Trophoblast cell (in vitro differentiated cells and primary cell): ENCODE data around the gene FAM114A1.

Experiments used
- DNase-seq, 2 donors: peaks; one replicate each; pipeline ENCODE4 v3.0.0-alpha.2; 2016
- H2AFZ ChIP-seq: 2 replicates; pipeline ENCODE4 v1.6.1; 2013; ENCODE audit warnings: low read length, moderate library complexity, mild to moderate bottlenecking; ENCODE audit not compliant: insufficient read depth, poor library complexity
- H2AK5ac ChIP-seq: 2 replicates; pipeline ENCODE4 v1.6.1; 2013; ENCODE audit warnings: mild to moderate bottlenecking, low read length
- H2BK120ac ChIP-seq: 2 replicates; pipeline ENCODE4 v1.6.1; 2013; ENCODE audit warnings: low read length, mild to moderate bottlenecking, moderate library complexity; ENCODE audit not compliant: insufficient read depth, poor library complexity
- H2BK12ac ChIP-seq: 2 replicates; pipeline ENCODE4 v1.6.1; 2013; ENCODE audit warnings: mild to moderate bottlenecking, low read length, moderate library complexity
- H2BK5ac ChIP-seq: 2 replicates; pipeline ENCODE4 v1.6.1; 2013; ENCODE audit warnings: low read length, low read depth, moderate library complexity, mild to moderate bottlenecking; ENCODE audit not compliant: poor library complexity
- H3K14ac ChIP-seq: 2 replicates; pipeline ENCODE4 v1.6.1; 2013; ENCODE audit warnings: mild to moderate bottlenecking, low read length
- H3K18ac ChIP-seq: 2 replicates; pipeline ENCODE4 v1.6.1; 2013; ENCODE audit warnings: mild to moderate bottlenecking, low read length
- H3K23ac ChIP-seq: 2 replicates; pipeline ENCODE4 v1.6.1; 2013; ENCODE audit warnings: low read length
- H3K27ac ChIP-seq: 2 replicates; pipeline ENCODE4 v1.5.1; 2013; ENCODE audit warnings: low read depth, mild to moderate bottlenecking, inconsistent platforms, low read length, moderate library complexity
- H3K27me3 ChIP-seq: 2 replicates; pipeline ENCODE4 v1.6.1; 2013; ENCODE audit warnings: inconsistent platforms, mild to moderate bottlenecking, low read length, moderate library complexity; ENCODE audit not compliant: insufficient read depth
- H3K36me3 ChIP-seq, 2 experiments: 1 replicate in 1 of 2; 2 replicates in 1 of 2; pipeline ENCODE4 v1.6.1; 2013; ENCODE audit warnings: low read length in 2 of 2, mild to moderate bottlenecking in 2 of 2, moderate library complexity in 1 of 2; ENCODE audit not compliant: insufficient read depth in 2 of 2, control insufficient read depth in 1 of 2
- H3K4ac ChIP-seq: 2 replicates; pipeline ENCODE4 v1.6.1; 2013; ENCODE audit warnings: low read depth, mild to moderate bottlenecking, low read length, moderate library complexity
- H3K4me1 ChIP-seq, 2 experiments: 1 replicate in 1 of 2; 2 replicates in 1 of 2; pipeline ENCODE4 v1.6.1; 2013; ENCODE audit warnings: low read length in 2 of 2, mild to moderate bottlenecking in 2 of 2, moderate library complexity in 1 of 2; ENCODE audit not compliant: insufficient read depth in 2 of 2, control insufficient read depth in 1 of 2
- H3K4me2 ChIP-seq: 2 replicates; pipeline ENCODE4 v1.6.1; 2013; ENCODE audit warnings: inconsistent platforms, mild to moderate bottlenecking, low read length, moderate library complexity
- H3K4me3 ChIP-seq: 2 replicates; pipeline ENCODE4 v1.5.1; 2013; ENCODE audit warnings: mild to moderate bottlenecking, low read depth, low read length, inconsistent platforms
- H3K79me1 ChIP-seq: one replicate; pipeline ENCODE4 v1.6.1; 2013; ENCODE audit warnings: low read length
- H3K79me2 ChIP-seq: 2 replicates; pipeline ENCODE4 v1.6.1; 2013; ENCODE audit warnings: low read length, mild to moderate bottlenecking; ENCODE audit not compliant: control insufficient read depth, insufficient read depth, poor library complexity
- H3K9ac ChIP-seq: 2 replicates; pipeline ENCODE4 v1.6.1; 2013; ENCODE audit warnings: mild to moderate bottlenecking, low read length
- H3K9me3 ChIP-seq: 2 replicates; pipeline ENCODE4 v1.6.1; 2013; ENCODE audit warnings: low read depth, mild to moderate bottlenecking, control low read depth, inconsistent platforms, low read length; ENCODE audit not compliant: insufficient read depth
- H4K12ac ChIP-seq: 2 replicates; pipeline ENCODE4 v1.6.1; 2013; ENCODE audit warnings: low read depth, mild to moderate bottlenecking, low read length, moderate library complexity
- H4K8ac ChIP-seq: 2 replicates; pipeline ENCODE4 v1.6.1; 2013; ENCODE audit warnings: low read depth, mild to moderate bottlenecking, low read length, moderate library complexity
- H4K91ac ChIP-seq: one replicate; pipeline ENCODE4 v1.6.1; 2013; ENCODE audit warnings: low read depth, mild to moderate bottlenecking, low read length, moderate library complexity
- WGBS: extraction: QIAGEN DNeasy Blood & Tissue Kit; methylation state at CpG from one replicate; pipeline ENCODE4 v1.1.7; 2013; ENCODE audit warnings: missing lambda C conversion rate; ENCODE audit not compliant: insufficient read length, insufficient coverage; ENCODE audit errors: extremely low coverage; 5-methylcytosine and 5-hydroxymethylcytosine counted together

The FAM114A1 gene

GRCh38 chr4:38894322-38894982, 26.8 kb downstream of the FAM114A1 start:
- Histone ChIP-seq H3K4me1 (no peaks in the 10 kb centered on the region), H4K12ac (no peak overlapping the region), H3K9me3 (no peaks in the 10 kb centered on the region), H3K14ac (no peak overlapping the region), H3K79me2 (no peaks in the 10 kb centered on the region), H2BK5ac (no peak overlapping the region), H3K23ac (no peak overlapping the region), H3K4ac (no peak overlapping the region), H3K4me2 (no peak overlapping the region), H3K18ac (no peak overlapping the region), H2AK5ac (no peak overlapping the region), H3K27me3 (no peaks in the 10 kb centered on the region), H2BK12ac (no peak overlapping the region), H3K4me3 (no peak overlapping the region), H3K9ac (no peak overlapping the region), H4K91ac (no peak overlapping the region), H3K27ac (no peak overlapping the region), H3K36me3 (peaks cover 4 to 29% of the 10 kb centered on the region in 2 experiments), H3K79me1 (peaks cover 2% of the 10 kb centered on the region), H2AFZ (no peak overlapping the region), H4K8ac (no peak overlapping the region), H2BK120ac (no peak overlapping the region)
- WGBS = no CpG with 5 or more reads among the region's 7 CpGs
- no peak for DNase-seq

GRCh38 chr4:38896940-38897339, 29.3 kb downstream of the FAM114A1 start:
- Histone ChIP-seq H3K18ac (no peak overlapping the region), H3K9ac (no peak overlapping the region), H3K27me3 (no peaks in the 10 kb centered on the region), H2AFZ (no peak overlapping the region), H3K79me1 (no peaks in the 10 kb centered on the region), H3K4me2 (no peak overlapping the region), H4K8ac (no peak overlapping the region), H3K4me3 (no peak overlapping the region), H4K91ac (no peak overlapping the region), H2BK120ac (no peak overlapping the region), H2BK5ac (no peak overlapping the region), H3K23ac (no peak overlapping the region), H3K4ac (no peak overlapping the region), H2BK12ac (no peak overlapping the region), H3K9me3 (no peaks in the 10 kb centered on the region), H3K79me2 (no peaks in the 10 kb centered on the region), H3K4me1 (no peaks in the 10 kb centered on the region), H3K14ac (no peak overlapping the region), H3K36me3 (peaks cover 7 to 29% of the 10 kb centered on the region in 2 experiments), H2AK5ac (no peak overlapping the region), H3K27ac (no peak overlapping the region), H4K12ac (no peak overlapping the region)
- no CpG with 5 or more reads among the region's 1 CpG for WGBS
- DNase-seq = no peak

- no peaks in the 10 kb centered on the region for H3K4me1 ChIP-seq
- H3K14ac ChIP-seq = no peak overlapping the region
- no peaks in the 10 kb centered on the region for H3K79me1 ChIP-seq
- no peaks in the 10 kb centered on the region for H3K27me3 ChIP-seq
- H3K9ac ChIP-seq = no peak overlapping the region
- no peak overlapping the region for H2AK5ac ChIP-seq
- H2BK12ac ChIP-seq = no peak overlapping the region
- no peak overlapping the region for H2BK5ac ChIP-seq
- no peak overlapping the region for H3K4me3 ChIP-seq
- no peaks in the 10 kb centered on the region for H3K79me2 ChIP-seq
- no peak for DNase-seq
- no peak overlapping the region for H3K18ac ChIP-seq
- H3K4me2 ChIP-seq = no peak overlapping the region
- no peak overlapping the region for H2BK120ac ChIP-seq
- H3K9me3 ChIP-seq = no peaks in the 10 kb centered on the region
- H4K12ac ChIP-seq = no peak overlapping the region
- H4K8ac ChIP-seq = no peak overlapping the region
- peaks cover 7 to 26% of the 10 kb centered on the region in 2 experiments for H3K36me3 ChIP-seq
- no peak overlapping the region for H4K91ac ChIP-seq
- WGBS = no CpG with 5 or more reads among the region's 7 CpGs
- H3K27ac ChIP-seq = no peak overlapping the region
- H2AFZ ChIP-seq = no peak overlapping the region
- H3K4ac ChIP-seq = no peak overlapping the region
- H3K23ac ChIP-seq = no peak overlapping the region
These were observed 30.6 kb downstream of the FAM114A1 start for GRCh38 chr4:38898245-38898644.

GRCh38 chr4:38902221-38902620, 34.6 kb downstream of the FAM114A1 start:
- Histone ChIP-seq H4K12ac (no peak overlapping the region), H2AFZ (no peak overlapping the region), H3K9me3 (no peaks in the 10 kb centered on the region), H4K91ac (no peak overlapping the region), H2BK12ac (no peak overlapping the region), H4K8ac (no peak overlapping the region), H3K4ac (no peak overlapping the region), H3K79me2 (no peaks in the 10 kb centered on the region), H3K14ac (no peak overlapping the region), H3K4me3 (no peak overlapping the region), H3K4me2 (no peak overlapping the region), H3K79me1 (no peaks in the 10 kb centered on the region), H2BK5ac (no peak overlapping the region), H3K18ac (no peak overlapping the region), H3K23ac (no peak overlapping the region), H2BK120ac (no peak overlapping the region), H3K9ac (no peak overlapping the region), H3K27ac (no peak overlapping the region), H3K27me3 (no peaks in the 10 kb centered on the region), H3K4me1 (no peaks in the 10 kb centered on the region), H2AK5ac (no peak overlapping the region), H3K36me3 (peaks cover 11 to 34% of the 10 kb centered on the region in 2 experiments)
- DNase-seq = no peak
- WGBS = no CpG with 5 or more reads among the region's 5 CpGs
